ENCODE measurements around the gene RDH14.
A peak's percentile ranks its signal among the peaks of the same experiment; 100 is the strongest.

Gene RDH14

DNA sequence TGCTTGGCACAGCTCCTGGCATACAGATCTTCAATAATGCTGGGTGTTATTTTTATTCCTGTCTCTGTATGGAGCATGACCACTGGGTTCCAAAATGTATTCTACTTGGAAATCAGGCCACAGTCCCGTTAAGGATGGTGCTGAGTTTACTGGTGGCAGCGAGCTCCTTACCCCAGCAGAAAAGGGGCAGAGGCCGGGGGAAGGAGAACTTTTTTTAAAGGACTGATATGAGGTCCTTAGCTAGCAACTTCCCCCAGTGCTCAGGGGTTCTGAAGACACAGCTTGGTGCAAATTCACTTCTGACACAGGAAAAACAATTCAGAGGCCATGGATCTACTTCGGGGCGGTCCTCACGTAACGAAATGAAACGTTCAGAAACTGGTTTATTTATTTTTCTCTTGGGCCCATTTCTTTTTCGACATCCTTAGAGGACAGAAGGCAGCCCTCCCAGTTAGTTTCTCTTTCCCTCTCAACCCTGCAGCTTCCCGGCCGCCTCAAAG, 872 bp downstream of the RDH14 start:
- peak overlapping the region; percentile 96 for H3K9ac ChIP-seq (ENCODE audit: low read depth, low read length)
- H3K4me3 ChIP-seq (ENCODE audit: low read length) = peak overlapping the region; percentile 95
- no peaks in the 10 kb centered on the region for H3K27me3 ChIP-seq (ENCODE audit: control insufficient read depth, insufficient read depth, low read length)
- H3K9me3 ChIP-seq (replicated peaks; ENCODE audit: low read length) = peaks cover 7% of the 10 kb centered on the region
- peak overlapping the region; percentile 91 for H3K4me2 ChIP-seq (ENCODE audit: low read length)
- H3K4me1 ChIP-seq (ENCODE audit: control insufficient read depth, insufficient read depth, low read length) = peaks cover 35% of the 10 kb centered on the region
- peaks cover 28% of the 10 kb centered on the region for H3K36me3 ChIP-seq (ENCODE audit: insufficient read depth, low read length)

DNA sequence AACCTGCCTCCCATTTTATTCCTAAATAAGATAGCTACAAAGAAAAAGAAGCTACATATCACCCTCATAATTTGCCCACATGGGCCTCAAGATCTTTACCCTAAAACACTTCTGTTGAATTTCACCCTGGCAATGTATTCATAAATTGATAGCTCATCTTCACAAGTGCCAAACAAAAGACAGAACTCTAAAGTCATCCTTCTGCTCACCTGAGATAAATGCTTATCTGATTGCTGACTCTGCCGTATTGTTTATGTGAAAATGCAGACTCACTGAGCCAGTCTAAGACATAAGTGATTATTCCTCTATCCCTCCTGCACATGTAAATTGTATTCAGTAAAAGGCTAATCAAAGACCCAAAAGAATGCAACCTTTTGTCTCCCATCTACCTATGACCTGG, 2.0 kb downstream of the RDH14 start:
- Histone ChIP-seq H3K4me2 (ENCODE audit: low read length) (peak overlapping the region; percentile 91), H3K4me3 (ENCODE audit: low read length) (no peak overlapping the region), H3K4me1 (ENCODE audit: control insufficient read depth, insufficient read depth, low read length) (peaks cover 35% of the 10 kb centered on the region), H3K27me3 (ENCODE audit: control insufficient read depth, insufficient read depth, low read length) (no peaks in the 10 kb centered on the region), H3K36me3 (ENCODE audit: insufficient read depth, low read length) (peaks cover 27% of the 10 kb centered on the region), H3K9me3 (replicated peaks; ENCODE audit: low read length) (no peaks in the 10 kb centered on the region), H3K9ac (ENCODE audit: low read depth, low read length) (no peak overlapping the region)

DNA sequence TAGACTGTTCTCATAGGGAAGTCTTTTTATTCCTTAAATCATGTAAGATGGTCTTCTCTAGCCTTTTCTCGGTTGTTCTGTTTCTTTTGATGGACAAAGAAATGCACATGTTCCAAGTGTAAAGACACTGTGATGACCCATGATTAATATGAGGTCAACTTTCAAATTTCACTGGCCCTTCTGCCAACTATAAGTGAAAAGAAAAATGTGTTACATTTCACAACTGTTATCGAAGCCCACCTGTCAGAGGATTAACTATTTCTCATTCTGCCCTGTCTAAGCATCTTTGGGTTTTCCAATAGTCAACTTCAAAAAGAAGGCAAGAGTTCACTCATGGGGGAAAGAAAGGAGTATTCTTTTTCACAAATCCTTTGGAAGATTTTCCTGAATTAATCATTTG, 3.3 kb downstream of the RDH14 start:
- peak overlapping the region; percentile 91 for H3K4me2 ChIP-seq (ENCODE audit: low read length)
- no peak overlapping the region for H3K4me3 ChIP-seq (ENCODE audit: low read length)
- no peak overlapping the region for H3K9ac ChIP-seq (ENCODE audit: low read depth, low read length)
- no peaks in the 10 kb centered on the region for H3K9me3 ChIP-seq (replicated peaks; ENCODE audit: low read length)
- peaks cover 27% of the 10 kb centered on the region for H3K36me3 ChIP-seq (ENCODE audit: insufficient read depth, low read length)
- no peaks in the 10 kb centered on the region for H3K27me3 ChIP-seq (ENCODE audit: control insufficient read depth, insufficient read depth, low read length)
- peaks cover 47% of the 10 kb centered on the region for H3K4me1 ChIP-seq (ENCODE audit: control insufficient read depth, insufficient read depth, low read length)

DNA sequence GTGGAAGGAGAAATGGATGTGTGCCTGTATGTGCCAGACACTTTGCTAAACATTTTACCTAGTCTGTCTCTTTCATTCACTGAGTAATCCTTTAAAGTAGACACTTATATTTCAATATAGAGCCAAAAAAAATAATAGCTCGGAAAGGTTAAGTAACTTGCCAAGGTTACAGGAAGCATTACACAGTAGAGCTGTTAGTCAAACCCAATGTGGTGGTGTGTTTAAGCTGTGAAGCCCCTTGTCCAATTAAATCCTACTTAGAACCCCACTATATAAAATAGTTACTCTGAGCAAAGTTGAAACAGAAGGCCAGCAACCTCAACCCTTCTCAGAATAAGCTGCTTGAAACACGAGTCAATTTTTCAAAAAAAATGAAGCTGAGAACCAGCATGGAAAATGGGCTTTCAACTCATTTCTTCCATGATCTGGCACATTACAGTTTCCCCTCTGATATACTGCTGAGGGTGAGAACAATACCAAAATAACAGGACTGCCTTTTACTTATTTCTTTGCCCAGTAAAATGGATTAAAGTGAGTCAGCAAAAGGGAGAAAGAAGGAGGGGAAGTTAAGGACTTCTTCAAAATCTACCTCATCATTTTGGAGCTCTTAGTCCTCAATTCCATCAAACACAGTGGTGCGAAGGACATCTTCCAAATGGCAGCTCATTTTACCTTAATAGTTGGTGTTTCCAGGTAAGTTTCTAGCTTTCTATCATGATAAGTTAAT, 7.9 kb downstream of the RDH14 start:
- no peak overlapping the region for H3K9ac ChIP-seq (ENCODE audit: low read depth, low read length)

DNA sequence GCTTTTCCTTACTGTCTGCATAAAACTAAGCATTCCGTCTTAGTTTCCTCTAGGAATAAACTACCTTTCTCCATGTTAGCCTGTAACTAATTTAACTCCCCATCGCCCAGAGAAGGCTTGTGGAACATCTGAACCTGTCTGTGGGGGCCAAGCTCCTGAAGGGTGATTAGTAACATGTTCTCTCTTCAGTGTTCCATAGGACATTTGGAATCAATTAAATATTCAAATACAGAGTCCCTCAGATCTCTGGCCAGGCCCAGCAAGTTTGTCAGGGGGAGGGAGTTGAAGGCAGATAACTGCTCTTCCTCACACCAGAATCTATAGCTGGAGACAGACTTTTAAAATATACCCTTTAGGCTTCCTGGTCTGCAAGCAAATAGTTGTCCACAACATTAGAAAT, 8.8 kb downstream of the RDH14 start:
- Histone ChIP-seq H3K9me3 (replicated peaks; ENCODE audit: low read length) (no peaks in the 10 kb centered on the region), H3K4me2 (ENCODE audit: low read length) (no peak overlapping the region), H3K9ac (ENCODE audit: low read depth, low read length) (no peak overlapping the region), H3K36me3 (ENCODE audit: insufficient read depth, low read length) (peaks cover 24% of the 10 kb centered on the region), H3K27me3 (ENCODE audit: control insufficient read depth, insufficient read depth, low read length) (no peaks in the 10 kb centered on the region), H3K4me1 (ENCODE audit: control insufficient read depth, insufficient read depth, low read length) (peaks cover 28% of the 10 kb centered on the region), H3K4me3 (ENCODE audit: low read length) (no peak overlapping the region)

More for the DNA sequence above, 7.9 kb downstream of the RDH14 start:
- peaks cover 36% of the 10 kb centered on the region for H3K4me1 ChIP-seq (ENCODE audit: control insufficient read depth, insufficient read depth, low read length)
- H3K4me3 ChIP-seq (ENCODE audit: low read length) = no peak overlapping the region
- H3K4me2 ChIP-seq (ENCODE audit: low read length) = peak overlapping the region; percentile 6
- no peaks in the 10 kb centered on the region for H3K9me3 ChIP-seq (replicated peaks; ENCODE audit: low read length)
- no peaks in the 10 kb centered on the region for H3K27me3 ChIP-seq (ENCODE audit: control insufficient read depth, insufficient read depth, low read length)
- H3K36me3 ChIP-seq (ENCODE audit: insufficient read depth, low read length) = peaks cover 27% of the 10 kb centered on the region

DNA sequence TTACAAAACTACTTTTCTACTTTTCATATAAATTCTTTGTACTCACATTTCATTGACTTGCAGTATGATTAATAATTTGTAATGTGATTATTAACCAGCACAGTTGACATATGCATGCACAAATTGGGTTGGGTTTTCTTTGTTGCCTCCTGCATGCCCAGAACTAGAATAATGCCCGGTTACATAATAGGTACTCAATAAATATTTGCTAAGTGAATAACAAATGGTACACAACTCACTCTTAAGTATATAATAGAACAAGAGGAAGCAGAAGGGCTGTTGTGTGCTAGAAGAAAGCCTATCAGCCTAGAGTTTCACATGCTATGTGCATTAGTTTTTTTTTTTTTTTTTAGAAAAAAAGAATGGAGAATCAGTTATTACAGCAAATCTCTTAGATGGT, 9.3 kb downstream of the RDH14 start:
- Histone ChIP-seq H3K4me1 (ENCODE audit: control insufficient read depth, insufficient read depth, low read length) (peaks cover 31% of the 10 kb centered on the region), H3K9me3 (replicated peaks; ENCODE audit: low read length) (no peaks in the 10 kb centered on the region), H3K27me3 (ENCODE audit: control insufficient read depth, insufficient read depth, low read length) (no peaks in the 10 kb centered on the region), H3K9ac (ENCODE audit: low read depth, low read length) (no peak overlapping the region), H3K36me3 (ENCODE audit: insufficient read depth, low read length) (peaks cover 20% of the 10 kb centered on the region), H3K4me3 (ENCODE audit: low read length) (no peak overlapping the region), H3K4me2 (ENCODE audit: low read length) (no peak overlapping the region)

DNA sequence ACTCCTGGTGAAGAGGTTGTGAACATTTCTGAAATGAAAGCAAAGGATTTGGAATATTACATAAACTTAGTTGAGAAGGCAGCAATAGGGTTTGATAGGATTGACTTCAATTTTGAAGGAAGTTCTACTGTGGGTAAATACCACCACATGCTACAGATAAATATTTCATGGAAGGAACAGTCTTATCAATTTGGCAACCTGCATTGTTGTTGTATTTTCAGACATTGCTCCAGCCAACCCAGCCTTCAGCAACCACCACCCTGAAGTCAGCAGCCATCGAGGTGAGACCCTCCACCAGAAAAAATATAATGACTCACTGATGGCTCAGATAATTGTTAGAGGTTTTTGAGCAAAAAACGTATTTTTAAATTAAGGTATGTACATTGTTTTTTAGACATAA, 10.0 kb downstream of the RDH14 start:
- no peak overlapping the region for H3K4me2 ChIP-seq (ENCODE audit: low read length)
- H3K9ac ChIP-seq (ENCODE audit: low read depth, low read length) = no peak overlapping the region
- no peak overlapping the region for H3K4me3 ChIP-seq (ENCODE audit: low read length)
- peaks cover 14% of the 10 kb centered on the region for H3K36me3 ChIP-seq (ENCODE audit: insufficient read depth, low read length)
- no peaks in the 10 kb centered on the region for H3K9me3 ChIP-seq (replicated peaks; ENCODE audit: low read length)
- no peaks in the 10 kb centered on the region for H3K27me3 ChIP-seq (ENCODE audit: control insufficient read depth, insufficient read depth, low read length)
- H3K4me1 ChIP-seq (ENCODE audit: control insufficient read depth, insufficient read depth, low read length) = peaks cover 38% of the 10 kb centered on the region

DNA sequence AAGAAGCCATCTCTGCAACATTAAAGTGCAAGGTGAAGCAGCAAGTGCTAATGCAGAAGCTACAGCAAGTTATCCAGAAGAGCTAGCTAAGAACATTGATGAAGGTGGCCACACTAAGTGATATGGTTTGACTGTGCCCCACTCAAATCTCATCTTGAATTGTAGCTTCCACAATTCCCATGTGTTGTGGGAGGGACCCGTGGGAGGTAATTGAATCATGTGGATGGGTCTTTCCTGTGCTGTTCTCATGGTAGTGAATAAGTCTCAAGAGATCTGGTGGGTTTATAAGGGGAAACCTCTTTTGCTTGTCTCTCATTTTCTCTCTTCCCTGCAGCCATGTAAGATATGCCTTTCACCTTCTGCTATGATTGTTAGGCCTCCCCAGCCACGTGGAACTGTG, 11.4 kb downstream of the RDH14 start:
- no peaks in the 10 kb centered on the region for H3K9me3 ChIP-seq (replicated peaks; ENCODE audit: low read length)
- H3K4me3 ChIP-seq (ENCODE audit: low read length) = no peak overlapping the region
- no peak overlapping the region for H3K9ac ChIP-seq (ENCODE audit: low read depth, low read length)
- H3K4me1 ChIP-seq (ENCODE audit: control insufficient read depth, insufficient read depth, low read length) = peaks cover 38% of the 10 kb centered on the region
- peaks cover 2% of the 10 kb centered on the region for H3K36me3 ChIP-seq (ENCODE audit: insufficient read depth, low read length)
- H3K4me2 ChIP-seq (ENCODE audit: low read length) = no peak overlapping the region
- H3K27me3 ChIP-seq (ENCODE audit: control insufficient read depth, insufficient read depth, low read length) = no peaks in the 10 kb centered on the region

DNA sequence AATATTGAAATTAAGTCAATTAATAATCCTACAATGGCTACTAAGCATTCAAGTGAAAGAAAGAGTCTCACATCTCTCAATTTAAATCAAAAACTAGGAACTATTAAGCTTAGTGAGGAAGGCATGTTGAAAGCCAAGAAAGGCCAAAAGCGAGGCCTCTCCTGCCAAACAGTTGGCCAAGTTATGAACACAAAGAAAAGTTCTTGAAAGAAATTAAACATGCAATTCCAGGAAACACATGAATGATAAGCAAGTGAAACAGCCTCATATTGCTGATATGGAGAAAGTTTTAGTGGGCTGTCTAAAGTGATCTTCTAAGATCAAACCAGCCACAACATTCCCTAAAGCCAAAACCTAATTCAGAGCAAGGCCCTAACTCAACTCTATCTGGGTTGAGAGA, 11.8 kb downstream of the RDH14 start:
- no peaks in the 10 kb centered on the region for H3K9me3 ChIP-seq (replicated peaks; ENCODE audit: low read length)
- H3K4me1 ChIP-seq (ENCODE audit: control insufficient read depth, insufficient read depth, low read length) = peaks cover 38% of the 10 kb centered on the region
- no peak overlapping the region for H3K4me2 ChIP-seq (ENCODE audit: low read length)
- H3K27me3 ChIP-seq (ENCODE audit: control insufficient read depth, insufficient read depth, low read length) = no peaks in the 10 kb centered on the region
- no peaks in the 10 kb centered on the region for H3K36me3 ChIP-seq (ENCODE audit: insufficient read depth, low read length)
- no peak overlapping the region for H3K9ac ChIP-seq (ENCODE audit: low read depth, low read length)
- no peak overlapping the region for H3K4me3 ChIP-seq (ENCODE audit: low read length)

DNA sequence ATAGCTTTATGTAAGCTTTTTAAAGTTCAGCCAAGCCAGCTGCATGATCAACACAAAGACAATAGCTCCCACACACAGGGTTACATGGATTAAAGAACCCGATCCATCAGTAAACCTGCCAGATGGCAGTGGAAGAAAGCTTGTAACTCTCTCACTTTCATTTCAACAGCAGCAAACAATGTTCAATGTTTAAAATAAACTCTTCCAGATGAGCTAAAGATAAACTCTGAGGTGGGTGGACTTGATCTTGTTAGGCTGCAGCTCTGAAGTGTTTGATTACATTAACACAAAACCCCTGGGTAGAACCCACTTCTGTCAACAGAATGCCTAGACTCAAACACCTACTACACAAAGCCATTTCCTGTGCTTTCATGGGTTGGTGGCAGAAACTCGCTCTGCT, 13.9 kb downstream of the RDH14 start:
- Histone ChIP-seq H3K9me3 (replicated peaks; ENCODE audit: low read length) (no peaks in the 10 kb centered on the region), H3K36me3 (ENCODE audit: insufficient read depth, low read length) (no peaks in the 10 kb centered on the region), H3K9ac (ENCODE audit: low read depth, low read length) (no peak overlapping the region), H3K4me1 (ENCODE audit: control insufficient read depth, insufficient read depth, low read length) (peaks cover 21% of the 10 kb centered on the region), H3K4me2 (ENCODE audit: low read length) (no peak overlapping the region), H3K4me3 (ENCODE audit: low read length) (no peak overlapping the region), H3K27me3 (ENCODE audit: control insufficient read depth, insufficient read depth, low read length) (no peaks in the 10 kb centered on the region)

DNA sequence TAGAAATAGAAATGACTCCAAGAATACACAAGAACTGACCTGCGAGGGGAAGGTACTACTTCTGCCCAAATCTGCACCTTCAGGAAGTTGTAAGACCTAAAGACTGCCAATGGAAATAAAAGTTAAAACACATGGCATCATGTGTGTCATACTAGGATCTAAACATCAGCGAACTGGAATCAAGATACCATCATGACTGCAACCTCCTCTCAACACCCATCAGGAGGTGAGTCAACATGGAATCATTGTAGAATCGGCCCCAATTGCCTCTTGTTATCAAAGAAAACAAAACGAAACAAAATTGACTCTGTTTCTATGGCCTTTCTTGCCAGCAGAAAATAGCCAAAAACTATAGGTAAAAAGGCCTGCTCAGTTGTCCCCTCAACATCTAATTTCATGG, 15.1 kb downstream of the RDH14 start:
- peak overlapping the region; percentile 24 for H3K4me2 ChIP-seq (ENCODE audit: low read length)
- peaks cover 12% of the 10 kb centered on the region for H3K4me1 ChIP-seq (ENCODE audit: control insufficient read depth, insufficient read depth, low read length)
- no peaks in the 10 kb centered on the region for H3K36me3 ChIP-seq (ENCODE audit: insufficient read depth, low read length)
- H3K9ac ChIP-seq (ENCODE audit: low read depth, low read length) = no peak overlapping the region
- no peaks in the 10 kb centered on the region for H3K27me3 ChIP-seq (ENCODE audit: control insufficient read depth, insufficient read depth, low read length)
- H3K9me3 ChIP-seq (replicated peaks; ENCODE audit: low read length) = no peaks in the 10 kb centered on the region
- H3K4me3 ChIP-seq (ENCODE audit: low read length) = no peak overlapping the region

DNA sequence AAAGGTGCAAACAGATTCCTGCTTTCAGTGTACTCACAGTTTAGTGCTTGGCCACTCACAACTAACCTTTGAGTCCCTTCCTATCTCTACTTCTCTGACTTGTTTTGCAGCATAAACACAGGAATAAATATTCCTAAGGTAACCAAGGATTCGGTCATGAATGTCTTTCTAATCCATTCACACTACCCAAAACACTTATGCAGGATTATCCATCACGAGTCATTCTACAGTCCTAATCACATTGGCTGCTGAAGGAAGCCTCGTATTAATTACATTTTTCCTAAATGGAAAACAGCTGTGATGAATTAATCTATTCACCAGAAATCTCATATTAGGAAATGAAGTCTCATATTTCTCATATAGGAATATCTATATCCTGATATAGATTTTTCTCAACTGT, 16.3 kb downstream of the RDH14 start:
- peaks cover 12% of the 10 kb centered on the region for H3K4me1 ChIP-seq (ENCODE audit: control insufficient read depth, insufficient read depth, low read length)

More for the DNA sequence above, 16.3 kb downstream of the RDH14 start:
- no peaks in the 10 kb centered on the region for H3K27me3 ChIP-seq (ENCODE audit: control insufficient read depth, insufficient read depth, low read length)
- H3K36me3 ChIP-seq (ENCODE audit: insufficient read depth, low read length) = no peaks in the 10 kb centered on the region
- H3K4me3 ChIP-seq (ENCODE audit: low read length) = no peak overlapping the region
- no peaks in the 10 kb centered on the region for H3K9me3 ChIP-seq (replicated peaks; ENCODE audit: low read length)
- no peak overlapping the region for H3K9ac ChIP-seq (ENCODE audit: low read depth, low read length)
- no peak overlapping the region for H3K4me2 ChIP-seq (ENCODE audit: low read length)

Data from skeletal muscle satellite cell (primary cell).